Thoracic aorta (tissue), 2 donors: ENCODE results near the gene HSPA9. TPM values are rescaled to one million over a fixed set of nuclear protein-coding genes. Genes with fewer than 3 reads are reported as not detected.

Source experiments
- ATAC-seq: fragments of 150-250 bp; one replicate; pipeline ENCODE4 v1.8.0; 2017; ENCODE audit warnings: low read depth; ENCODE audit not compliant: insufficient number of reproducible peaks, low FRiP score
- DNase-seq: peaks from one replicate; pipeline ENCODE4 v3.0.0-alpha.2; 2020; ENCODE audit warnings: low spot score
- H3K27ac ChIP-seq, 2 donors: fragments of 200-600 bp; sonication (generic); 1 replicate in 1 of 2; 2 replicates in 1 of 2; pipeline ENCODE4 v1.5.1; 2016; ENCODE audit warnings: mild to moderate bottlenecking in 2 of 2, moderate library complexity in 2 of 2
- H3K27me3 ChIP-seq: fragments of 200-600 bp; sonication (generic); replicated peaks from 2 replicates; pipeline ENCODE4 v1.6.0; 2016; ENCODE audit warnings: mild to moderate bottlenecking; ENCODE audit not compliant: insufficient read depth
- H3K36me3 ChIP-seq: fragments of 200-600 bp; sonication (generic); one replicate; pipeline ENCODE4 v1.5.1; 2016
- H3K4me1 ChIP-seq, 2 donors: fragments of 200-600 bp; sonication (generic); 1 replicate in 1 of 2; 2 replicates in 1 of 2; pipeline versions ENCODE4 v1.5.1 to v1.6.0; 2016; ENCODE audit warnings: low read depth in 2 of 2, mild to moderate bottlenecking in 1 of 2; ENCODE audit not compliant: control insufficient read depth in 1 of 2
- H3K4me3 ChIP-seq: fragments of 200-600 bp; sonication (generic); 2 replicates; pipeline ENCODE4 v1.5.1; 2016; ENCODE audit warnings: mild to moderate bottlenecking
- H3K9me3 ChIP-seq: fragments of 200-600 bp; sonication (generic); 2 replicates; pipeline ENCODE4 v1.5.1; 2016
- total RNA-seq, 2 donors: library from RNA; depleted of rRNA; stranded (reverse); fragments of >200 nt; gene quantifications; one replicate each; pipeline versions ENCODE4 v1.1.0 to v1.2.3, GENCODE V29; 2016
- TF ChIP-seq, protein P1 (sequence below): fragments of 200-600 bp; sonication (generic); IDR thresholded peaks from one replicate; pipeline ENCODE4 v1.5.1; 2019; ENCODE audit warnings: antibody characterized with exemption

HSPA9 gene
- total RNA-seq, 2 donors from 2014 or later = 202 to 294 TPM

GRCh38 chr5:138566792-138567191, 8.4 kb downstream of the HSPA9 start:
- no peak overlapping the region for H3K27ac ChIP-seq
- no peak overlapping the region for H3K4me3 ChIP-seq
- peaks cover 70% of the 10 kb centered on the region for H3K36me3 ChIP-seq
- ATAC-seq = no peak
- TF ChIP-seq, protein P1, sequence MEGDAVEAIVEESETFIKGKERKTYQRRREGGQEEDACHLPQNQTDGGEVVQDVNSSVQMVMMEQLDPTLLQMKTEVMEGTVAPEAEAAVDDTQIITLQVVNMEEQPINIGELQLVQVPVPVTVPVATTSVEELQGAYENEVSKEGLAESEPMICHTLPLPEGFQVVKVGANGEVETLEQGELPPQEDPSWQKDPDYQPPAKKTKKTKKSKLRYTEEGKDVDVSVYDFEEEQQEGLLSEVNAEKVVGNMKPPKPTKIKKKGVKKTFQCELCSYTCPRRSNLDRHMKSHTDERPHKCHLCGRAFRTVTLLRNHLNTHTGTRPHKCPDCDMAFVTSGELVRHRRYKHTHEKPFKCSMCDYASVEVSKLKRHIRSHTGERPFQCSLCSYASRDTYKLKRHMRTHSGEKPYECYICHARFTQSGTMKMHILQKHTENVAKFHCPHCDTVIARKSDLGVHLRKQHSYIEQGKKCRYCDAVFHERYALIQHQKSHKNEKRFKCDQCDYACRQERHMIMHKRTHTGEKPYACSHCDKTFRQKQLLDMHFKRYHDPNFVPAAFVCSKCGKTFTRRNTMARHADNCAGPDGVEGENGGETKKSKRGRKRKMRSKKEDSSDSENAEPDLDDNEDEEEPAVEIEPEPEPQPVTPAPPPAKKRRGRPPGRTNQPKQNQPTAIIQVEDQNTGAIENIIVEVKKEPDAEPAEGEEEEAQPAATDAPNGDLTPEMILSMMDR = no peak
- no peaks in the 10 kb centered on the region for H3K27me3 ChIP-seq
- no peaks in the 10 kb centered on the region for H3K4me1 ChIP-seq
- DNase-seq = no peak
- H3K9me3 ChIP-seq = no peaks in the 10 kb centered on the region

- TF ChIP-seq, protein P1 = no peak
- no peaks in the 10 kb centered on the region for H3K27me3 ChIP-seq
- H3K27ac ChIP-seq = no peak overlapping the region
- H3K36me3 ChIP-seq = peaks cover 68% of the 10 kb centered on the region
- ATAC-seq (no peak), DNase-seq (no peak)
- H3K4me1 ChIP-seq = no peaks in the 10 kb centered on the region
- H3K9me3 ChIP-seq = no peaks in the 10 kb centered on the region
- no peak overlapping the region for H3K4me3 ChIP-seq
These were observed 9.9 kb downstream of the HSPA9 start for GRCh38 chr5:138565100-138565821.

DNA sequence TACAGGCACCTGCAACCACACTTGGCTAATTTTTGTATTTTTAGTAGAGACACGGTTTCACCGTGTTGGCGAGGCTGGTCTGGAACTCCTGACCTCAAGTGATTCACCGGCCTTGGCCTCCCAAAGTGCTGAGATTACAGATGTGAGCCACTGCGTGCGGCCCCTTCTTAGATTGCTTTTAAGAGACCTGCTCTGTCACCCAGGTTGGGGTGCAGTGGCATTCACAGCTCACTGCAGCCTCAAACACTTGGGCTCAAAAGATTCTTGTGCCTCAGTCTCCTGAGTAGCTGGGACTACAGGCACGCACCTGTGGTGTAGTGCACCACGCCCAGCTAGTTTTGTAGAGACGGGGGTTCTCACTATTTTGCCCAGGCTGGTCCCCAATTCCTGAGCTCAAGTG, 11.0 kb downstream of the HSPA9 start:
- no peaks in the 10 kb centered on the region for H3K27me3 ChIP-seq
- no peaks in the 10 kb centered on the region for H3K4me1 ChIP-seq
- no peak overlapping the region for H3K27ac ChIP-seq
- peaks cover 70% of the 10 kb centered on the region for H3K36me3 ChIP-seq
- DNase-seq (no peak), ATAC-seq (no peak)
- H3K4me3 ChIP-seq = no peak overlapping the region
- TF ChIP-seq, protein P1 = no peak
- no peaks in the 10 kb centered on the region for H3K9me3 ChIP-seq

DNA sequence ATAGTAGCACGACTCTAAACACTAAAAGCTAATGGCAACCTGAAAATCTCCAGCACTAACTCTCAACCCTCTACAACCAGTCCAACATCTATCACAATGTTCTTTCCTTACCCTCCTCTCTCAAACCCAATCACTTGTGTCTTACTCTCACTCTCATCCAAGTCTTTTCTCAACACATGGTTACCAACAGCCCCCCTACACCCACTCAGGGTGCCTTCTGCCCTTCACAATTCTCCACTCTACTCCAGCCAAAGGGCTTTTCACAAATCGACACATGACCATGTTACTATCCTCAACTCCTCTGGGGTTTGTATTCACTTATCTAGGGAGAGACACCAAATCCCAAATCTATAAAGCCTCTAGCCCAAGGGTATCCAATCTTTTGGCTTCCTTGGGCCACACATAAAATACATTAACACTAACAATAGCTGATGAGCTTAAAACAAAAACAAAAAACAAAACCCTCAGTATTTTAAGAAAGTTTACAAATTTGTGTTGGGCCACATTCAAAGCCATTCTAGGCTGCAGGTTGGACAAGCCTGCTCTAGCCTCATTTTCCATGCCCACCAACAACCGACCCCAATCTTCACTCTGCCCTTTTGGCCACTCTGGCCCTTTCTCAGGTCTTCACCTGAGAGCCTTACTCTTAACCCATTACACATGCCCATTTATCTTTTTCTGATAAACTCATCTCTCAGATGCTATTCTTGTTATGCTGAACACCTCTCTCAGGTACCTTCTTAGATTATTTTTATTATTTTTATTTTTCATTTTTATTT, 11.7 kb downstream of the HSPA9 start:
- Histone ChIP-seq H3K9me3 (no peaks in the 10 kb centered on the region), H3K36me3 (peaks cover 70% of the 10 kb centered on the region), H3K27me3 (no peaks in the 10 kb centered on the region), H3K4me3 (no peak overlapping the region), H3K27ac (no peak overlapping the region), H3K4me1 (no peaks in the 10 kb centered on the region)
- ATAC-seq = no peak
- no peak for DNase-seq
- TF ChIP-seq, protein P1 = no peak

DNA sequence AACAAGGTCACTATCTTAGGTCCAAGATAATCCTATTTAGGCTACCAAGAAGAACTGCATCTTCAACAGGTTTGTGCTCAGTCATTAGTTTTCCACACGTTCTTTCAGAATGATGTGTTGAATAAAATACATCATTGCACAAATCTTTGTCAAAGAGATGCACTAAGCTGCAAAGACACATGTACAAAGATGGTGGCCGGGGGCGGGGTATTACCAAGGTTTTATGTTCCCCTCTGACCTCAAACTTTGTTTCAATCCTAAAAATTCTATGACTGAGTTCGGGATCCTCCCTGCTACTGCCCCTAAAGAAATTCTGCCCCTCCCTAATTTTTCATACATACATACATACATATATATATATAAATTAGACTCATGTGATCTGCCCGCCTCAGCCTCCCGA, 14.2 kb downstream of the HSPA9 start:
- TF ChIP-seq, protein P1 = no peak
- Histone ChIP-seq H3K4me3 (no peak overlapping the region), H3K36me3 (peaks cover 74% of the 10 kb centered on the region), H3K27ac (no peak overlapping the region), H3K4me1 (no peaks in the 10 kb centered on the region), H3K9me3 (no peaks in the 10 kb centered on the region), H3K27me3 (no peaks in the 10 kb centered on the region)
- DNase-seq (no peak), ATAC-seq (no peak)
